ENCODE results near the gene TMEM119. TPM values are rescaled to one million over a fixed set of nuclear protein-coding genes. Genes with fewer than 3 reads are reported as not detected.

Gene TMEM119
- total and polyA plus RNA-seq, 2 experiments from 2014 or later, result 54.4 to 69.7 TPM

GRCh38 chr12:108606492-108606891 is 8.6 kb upstream of the TMEM119 start:
- Histone ChIP-seq H3K27me3 (no peaks in the 10 kb centered on the region), H3K9me3 (ENCODE audit: low read depth) (no peaks in the 10 kb centered on the region), H3K4me2 (no peak overlapping the region), H2AFZ (no peak overlapping the region), H3K36me3 (replicated peaks; ENCODE audit: insufficient read depth, low read depth) (no peaks in the 10 kb centered on the region), H3K79me2 (no peaks in the 10 kb centered on the region), H3K9me2 (replicated peaks; ENCODE audit: insufficient read depth) (no peaks in the 10 kb centered on the region), H3K27ac (no peak overlapping the region), H3K4me1 (ENCODE audit: insufficient read depth) (peaks cover 14% of the 10 kb centered on the region), H4K20me1 (ENCODE audit: insufficient read depth, poor library complexity, severe bottlenecking) (no peaks in the 10 kb centered on the region), H3K4me3 (no peak overlapping the region)
- 67% methylated on average over 9 of the region's 9 CpGs for WGBS (ENCODE audit: low lambda C conversion rate, missing lambda C conversion rate)
- no peak for DNase-seq (ENCODE audit: low spot score)
- TF ChIP-seq CTCF (IDR thresholded peaks at IDR 0.05; ENCODE audit: poor library complexity) (no peak), EZH2phosphoT487 (IDR thresholded peaks at IDR 0.05; ENCODE audit: low read depth, severe bottlenecking, unreplicated experiment) (no peak), EZH2 (IDR thresholded peaks at IDR 0.05; ENCODE audit: borderline replicate concordance) (no peak)

GRCh38 chr12:108605690-108606406 is 8.0 kb upstream of the TMEM119 start:
- no peak for DNase-seq (ENCODE audit: low spot score)
- TF ChIP-seq EZH2 (IDR thresholded peaks at IDR 0.05; ENCODE audit: borderline replicate concordance), result no peak
- no peak for TF ChIP-seq EZH2phosphoT487 (IDR thresholded peaks at IDR 0.05; ENCODE audit: low read depth, severe bottlenecking, unreplicated experiment)
- TF ChIP-seq CTCF (IDR thresholded peaks at IDR 0.05; ENCODE audit: poor library complexity), result no peak
- Histone ChIP-seq H3K9me2 (replicated peaks; ENCODE audit: insufficient read depth) (no peaks in the 10 kb centered on the region), H3K4me3 (no peak overlapping the region), H4K20me1 (ENCODE audit: insufficient read depth, poor library complexity, severe bottlenecking) (no peaks in the 10 kb centered on the region), H3K27me3 (no peaks in the 10 kb centered on the region), H3K4me2 (no peak overlapping the region), H3K9me3 (ENCODE audit: low read depth) (no peaks in the 10 kb centered on the region), H3K4me1 (ENCODE audit: insufficient read depth) (peaks cover 14% of the 10 kb centered on the region), H3K27ac (no peak overlapping the region), H3K36me3 (replicated peaks; ENCODE audit: insufficient read depth, low read depth) (no peaks in the 10 kb centered on the region), H3K79me2 (no peaks in the 10 kb centered on the region), H2AFZ (no peak overlapping the region)
- 92% methylated on average over 4 of the region's 4 CpGs for WGBS (ENCODE audit: low lambda C conversion rate, missing lambda C conversion rate)

DNA sequence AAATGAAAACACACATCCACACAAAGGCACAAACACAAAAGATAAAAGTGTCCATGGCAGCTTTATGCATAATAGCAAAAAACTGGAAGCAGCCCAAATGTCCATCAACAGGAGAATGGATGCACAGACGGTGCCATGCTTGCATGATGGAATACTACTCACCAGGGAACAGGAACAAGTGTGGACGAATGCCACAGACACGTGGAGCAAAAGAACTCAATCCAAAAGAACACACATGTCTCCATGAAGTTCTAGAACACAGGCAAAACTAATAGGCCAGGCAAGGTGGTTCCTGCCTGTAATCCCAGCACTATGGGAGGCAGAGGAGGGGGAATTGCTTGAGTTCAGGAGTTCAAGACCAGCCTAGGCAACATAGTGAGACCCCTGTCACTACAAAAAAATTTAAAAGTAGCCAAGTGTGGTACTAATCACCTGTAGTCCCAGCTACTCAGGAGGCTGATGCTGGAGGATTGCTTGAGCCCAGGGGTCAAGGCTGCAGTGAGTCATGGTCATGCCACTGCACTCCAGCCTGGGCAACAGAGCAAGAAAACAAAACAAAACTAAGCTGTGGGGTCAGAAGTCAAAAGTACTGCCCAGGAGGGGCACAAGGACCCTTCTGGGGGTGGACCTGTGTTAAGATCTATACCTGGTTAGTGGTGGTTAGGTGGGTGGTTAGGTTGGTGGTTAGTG is 7.3 kb upstream of the TMEM119 start:
- Histone ChIP-seq H3K4me3 (no peak overlapping the region), H3K4me1 (ENCODE audit: insufficient read depth) (peaks cover 7% of the 10 kb centered on the region), H3K27ac (no peak overlapping the region), H3K36me3 (replicated peaks; ENCODE audit: insufficient read depth, low read depth) (no peaks in the 10 kb centered on the region), H3K9me2 (replicated peaks; ENCODE audit: insufficient read depth) (no peaks in the 10 kb centered on the region), H3K9me3 (ENCODE audit: low read depth) (no peaks in the 10 kb centered on the region), H2AFZ (no peak overlapping the region), H3K4me2 (no peak overlapping the region), H3K79me2 (no peaks in the 10 kb centered on the region), H3K27me3 (no peaks in the 10 kb centered on the region), H4K20me1 (ENCODE audit: insufficient read depth, poor library complexity, severe bottlenecking) (no peaks in the 10 kb centered on the region)
- 84% methylated on average over 3 of the region's 3 CpGs for WGBS (ENCODE audit: low lambda C conversion rate, missing lambda C conversion rate)
- no peak for DNase-seq (ENCODE audit: low spot score)
- TF ChIP-seq CTCF (IDR thresholded peaks at IDR 0.05; ENCODE audit: poor library complexity) (no peak), EZH2 (IDR thresholded peaks at IDR 0.05; ENCODE audit: borderline replicate concordance) (no peak), EZH2phosphoT487 (IDR thresholded peaks at IDR 0.05; ENCODE audit: low read depth, severe bottlenecking, unreplicated experiment) (no peak)
